NCI-H524 (cell line): ENCODE data around the gene CLEC11A.
"Not testable (repeated sequence)": the region's sequence is repeated elsewhere in the genome, so short reads cannot be mapped to it uniquely, and the experiment has no call there.

Source experiments
- DNase-seq, 2 experiments: peaks; one replicate each; lab custom pipeline; 2025; lab: John Stamatoyannopoulos, UW

CLEC11A gene

GRCh38 chr19:50723735-50724521 is 764 bp downstream of the CLEC11A start:
- DNase-seq: no peak

DNA sequence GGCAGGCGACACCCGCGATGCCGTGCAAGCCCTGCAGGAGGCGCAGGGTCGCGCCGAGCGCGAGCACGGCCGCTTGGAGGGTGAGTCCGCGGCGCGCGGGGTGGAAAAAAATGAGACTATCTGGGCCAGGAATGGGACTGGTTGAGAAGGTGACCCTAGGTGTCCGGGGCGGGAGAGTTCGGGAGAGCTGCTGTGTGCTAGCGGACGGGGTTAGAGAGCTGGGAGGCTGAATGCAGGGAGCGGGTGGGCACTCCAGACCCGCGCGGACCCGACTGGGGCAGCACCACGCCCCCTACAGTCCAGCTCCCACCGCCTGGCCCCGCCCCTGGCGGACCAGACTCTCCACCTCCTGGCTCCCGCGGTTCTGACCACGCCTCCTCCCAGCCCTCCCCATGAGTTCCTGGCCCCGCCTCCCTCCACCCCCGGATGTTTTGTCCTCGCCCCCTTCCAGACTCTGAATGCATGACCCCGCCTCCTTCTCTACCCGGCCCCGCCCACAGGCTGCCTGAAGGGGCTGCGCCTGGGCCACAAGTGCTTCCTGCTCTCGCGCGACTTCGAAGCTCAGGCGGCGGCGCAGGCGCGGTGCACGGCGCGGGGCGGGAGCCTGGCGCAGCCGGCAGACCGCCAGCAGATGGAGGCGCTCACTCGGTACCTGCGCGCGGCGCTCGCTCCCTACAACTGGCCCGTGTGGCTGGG is 1.5 kb downstream of the CLEC11A start:
- DNase-seq: peak; percentile 99

DNA sequence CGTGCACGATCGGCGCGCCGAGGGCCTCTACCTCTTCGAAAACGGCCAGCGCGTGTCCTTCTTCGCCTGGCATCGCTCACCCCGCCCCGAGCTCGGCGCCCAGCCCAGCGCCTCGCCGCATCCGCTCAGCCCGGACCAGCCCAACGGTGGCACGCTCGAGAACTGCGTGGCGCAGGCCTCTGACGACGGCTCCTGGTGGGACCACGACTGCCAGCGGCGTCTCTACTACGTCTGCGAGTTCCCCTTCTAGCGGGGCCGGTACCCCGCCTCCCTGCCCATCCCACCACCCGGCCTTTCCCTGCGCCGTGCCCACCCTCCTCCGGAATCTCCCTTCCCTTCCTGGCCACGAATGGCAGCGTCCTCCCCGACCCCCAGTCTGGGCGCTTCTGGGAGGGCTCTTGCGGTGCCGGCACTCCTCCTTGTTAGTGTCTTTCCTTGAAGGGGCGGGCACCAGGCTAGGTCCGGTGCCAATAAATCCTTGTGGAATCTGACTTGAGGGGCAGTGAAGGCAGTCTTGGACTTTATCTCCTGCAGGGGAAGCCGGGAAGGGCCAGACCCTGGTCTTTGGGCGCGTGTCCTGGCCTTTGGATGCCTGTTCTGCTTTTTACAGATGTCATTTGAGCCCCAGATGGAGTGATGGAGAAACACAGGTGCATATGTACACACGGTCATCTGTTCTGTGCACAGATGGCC is 2.2 kb downstream of the CLEC11A start:
- peak in 1 of 2 experiments; percentile 40 for DNase-seq

DNA sequence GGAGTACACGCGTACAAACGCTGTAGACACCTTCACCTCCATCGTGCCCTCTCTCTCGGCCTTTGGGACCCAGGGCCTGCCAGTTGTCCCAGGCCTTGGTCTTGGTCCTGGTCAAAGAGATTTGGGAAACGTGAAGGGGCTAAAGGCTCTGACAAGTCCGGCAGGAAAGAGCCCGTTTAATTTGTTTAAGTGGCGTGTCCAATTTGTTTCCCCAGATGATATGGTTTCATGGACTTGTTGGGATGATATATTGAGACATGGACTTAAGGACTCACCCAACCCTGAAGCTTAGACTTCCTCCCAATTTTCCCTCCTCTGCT is 2.7 kb downstream of the CLEC11A start:
- no peak for DNase-seq

GRCh38 chr19:50728084-50728737 is 5.0 kb downstream of the CLEC11A start:
- DNase-seq: peak; percentile 21 to 74

DNA sequence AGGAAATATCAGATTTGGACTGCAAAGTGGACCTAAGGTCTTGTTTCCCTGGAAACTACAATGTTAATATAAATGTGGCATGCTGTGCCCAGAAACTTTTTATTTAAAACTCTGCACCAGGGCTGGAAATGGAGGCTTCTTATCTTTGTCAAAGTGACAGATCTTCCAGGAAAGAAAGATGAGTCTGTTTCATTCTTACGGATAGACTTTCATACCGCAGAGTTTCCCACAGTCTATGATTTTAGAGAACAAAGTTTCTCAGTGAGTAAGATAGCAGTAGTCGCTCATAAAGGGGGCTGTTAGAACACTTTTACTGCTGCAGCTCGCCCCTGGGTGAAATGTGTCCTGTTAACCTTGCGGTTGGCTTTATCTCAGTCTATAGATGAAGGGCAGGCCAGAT is 6.7 kb downstream of the CLEC11A start:
- DNase-seq: no peak

- no peak for DNase-seq
Measured at GRCh38 chr19:50735869-50736268, 12.7 kb downstream of the CLEC11A start.

DNA sequence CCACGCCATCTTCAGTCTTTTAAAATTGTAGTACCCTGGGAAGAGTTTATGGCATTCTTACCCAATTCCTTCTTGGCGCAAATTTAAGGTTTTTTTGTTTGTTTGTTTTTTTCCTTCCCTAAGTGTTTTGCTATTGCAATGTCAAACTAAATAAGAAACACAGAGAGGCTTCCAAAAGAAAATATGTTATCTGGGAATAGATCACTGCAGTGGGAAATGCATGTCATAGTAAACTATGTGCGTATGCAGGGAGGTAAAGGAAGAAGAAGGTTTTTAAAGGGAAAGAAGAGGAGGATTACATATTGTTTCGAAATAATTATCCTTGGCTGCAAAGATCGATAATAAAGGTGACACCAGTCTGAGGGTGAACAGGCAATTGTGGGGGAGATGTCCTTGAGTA is 13.2 kb downstream of the CLEC11A start:
- no peak for DNase-seq

DNA sequence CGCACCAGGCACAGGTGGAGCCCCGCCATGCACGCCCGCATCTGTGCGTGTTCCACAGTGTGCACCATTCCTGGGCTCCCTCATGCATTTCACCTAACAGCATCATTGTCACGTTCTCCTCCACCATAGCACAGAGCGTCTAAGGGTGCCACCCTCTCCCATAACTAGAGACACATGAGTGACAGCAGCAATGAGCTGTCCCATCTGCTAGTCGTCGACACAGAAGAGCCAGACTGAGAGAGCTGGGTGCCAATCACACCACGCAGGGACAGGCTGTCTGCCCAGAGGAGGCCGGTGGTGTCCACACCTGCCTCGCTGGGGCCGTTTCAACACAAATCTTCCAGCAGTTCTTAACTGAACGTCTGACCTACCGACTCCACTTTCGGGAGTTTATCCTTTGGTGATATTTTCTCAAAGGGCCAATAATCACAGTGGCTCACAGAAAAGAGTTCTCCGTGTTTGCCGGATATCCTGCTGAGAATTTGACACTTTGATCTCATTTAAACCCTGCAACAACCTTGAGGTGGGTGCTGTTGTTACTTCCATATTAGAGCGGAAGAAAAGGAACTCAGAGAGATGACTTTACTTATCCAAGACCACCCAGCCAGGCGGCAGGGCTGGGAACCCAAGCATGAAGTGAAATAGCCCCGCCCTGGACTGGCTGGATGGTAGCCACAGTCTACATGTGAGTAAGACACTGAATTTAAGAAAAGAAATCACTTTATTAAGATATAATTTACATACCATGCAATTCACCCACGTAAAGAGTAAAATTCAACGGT is 16.2 kb downstream of the CLEC11A start:
- DNase-seq: no peak

GRCh38 chr19:50739914-50740426 is 16.8 kb downstream of the CLEC11A start:
- no peak for DNase-seq

DNA sequence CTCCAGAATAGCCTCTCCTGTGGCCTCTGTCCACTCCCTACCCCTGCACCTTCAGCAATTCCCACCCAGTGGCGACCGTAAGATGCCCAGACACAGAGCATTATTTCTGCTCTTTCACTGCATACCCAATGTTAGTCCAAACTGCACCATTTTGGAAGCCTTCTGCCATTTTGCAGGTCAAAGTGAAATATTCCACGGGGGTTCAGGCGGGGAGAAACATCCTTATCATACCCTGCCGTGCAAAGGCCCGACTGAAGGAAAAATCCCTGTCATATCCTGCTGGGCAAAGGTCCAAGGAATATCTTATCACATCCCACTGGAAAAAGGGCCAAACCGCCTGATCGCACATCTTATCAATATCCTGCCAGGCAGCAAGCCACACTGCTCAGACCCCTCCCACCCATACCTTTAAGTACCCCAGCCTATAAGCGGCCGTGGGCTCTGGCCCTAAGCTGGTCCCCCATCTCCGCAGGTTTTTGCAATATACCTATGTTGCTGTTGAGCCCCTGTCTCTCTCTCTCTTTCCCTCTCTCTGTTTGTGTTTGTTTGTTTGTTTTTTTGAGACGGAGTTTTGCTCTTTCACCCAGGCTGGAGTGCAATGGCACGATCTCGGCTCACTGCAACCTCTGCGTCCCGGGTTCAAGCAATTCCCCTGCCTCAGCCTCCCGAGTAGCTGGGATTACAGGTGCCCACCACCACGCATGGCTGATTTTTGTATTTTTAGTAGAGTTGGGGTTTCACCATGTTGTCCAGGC is 18.2 kb downstream of the CLEC11A start:
- DNase-seq: no peak

DNA sequence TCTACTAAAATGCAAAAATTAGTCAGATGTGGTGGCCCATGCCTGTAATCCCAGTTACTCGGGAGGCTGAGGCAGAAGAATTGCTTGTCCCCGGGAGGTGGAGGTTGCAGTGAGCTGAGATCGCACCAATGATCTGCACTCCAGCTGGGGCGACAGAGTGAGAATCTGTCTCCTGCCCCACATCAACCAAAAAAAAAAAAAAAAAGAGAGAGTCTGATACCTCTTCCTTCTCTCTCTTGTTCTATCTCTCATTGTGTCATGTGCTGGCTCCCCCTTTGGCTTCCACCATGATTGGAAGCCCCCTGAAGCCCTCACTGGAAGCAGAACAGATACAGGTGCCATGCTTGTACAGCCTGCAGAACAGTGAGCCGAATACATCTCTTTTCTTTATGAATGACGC is 20.4 kb downstream of the CLEC11A start:
- DNase-seq: no peak

DNA sequence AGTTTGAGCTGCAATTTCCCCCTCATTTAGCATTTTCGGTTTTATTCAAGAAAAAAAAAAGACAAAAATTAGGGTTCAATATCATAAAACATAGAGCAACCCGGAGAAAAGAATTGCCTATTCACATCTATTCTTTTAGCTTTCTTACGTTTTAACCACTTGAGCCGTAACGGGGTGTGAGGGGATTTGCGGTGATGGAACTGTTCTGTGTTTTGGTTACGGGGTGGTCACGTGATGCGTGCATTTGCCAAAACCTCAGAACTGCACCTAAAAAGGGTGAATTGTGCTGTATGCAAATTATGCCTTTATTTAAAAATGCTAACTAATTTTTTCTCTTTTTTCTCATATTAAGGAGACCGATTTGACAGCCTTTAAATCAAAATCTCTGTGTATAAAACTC is 22.1 kb downstream of the CLEC11A start:
- no peak for DNase-seq

GRCh38 chr19:50747141-50747540 is 24.0 kb downstream of the CLEC11A start:
- not testable (repeated sequence) for DNase-seq

DNA sequence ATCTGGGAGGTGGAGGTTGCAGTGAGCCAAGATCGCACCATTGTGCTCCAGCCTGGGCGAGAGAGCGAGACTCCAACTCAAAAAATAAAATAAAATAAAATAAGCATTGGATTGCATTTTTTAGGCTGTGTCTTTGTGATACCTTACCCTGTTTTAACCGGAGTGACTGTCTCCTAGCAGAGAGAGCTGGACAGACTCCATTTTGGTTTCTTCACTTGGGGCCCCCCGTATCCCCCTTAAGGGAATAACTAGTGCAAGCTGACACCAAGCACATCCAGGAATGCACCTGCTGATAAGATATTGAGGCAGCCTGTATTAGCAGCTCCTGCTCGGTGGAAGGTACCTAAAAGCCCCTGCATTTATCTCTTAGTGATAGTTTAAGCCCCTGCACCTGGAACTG is 26.3 kb downstream of the CLEC11A start:
- no peak for DNase-seq

- no peak for DNase-seq
Measured at GRCh38 chr19:50750010-50750409, 26.8 kb downstream of the CLEC11A start.

DNA sequence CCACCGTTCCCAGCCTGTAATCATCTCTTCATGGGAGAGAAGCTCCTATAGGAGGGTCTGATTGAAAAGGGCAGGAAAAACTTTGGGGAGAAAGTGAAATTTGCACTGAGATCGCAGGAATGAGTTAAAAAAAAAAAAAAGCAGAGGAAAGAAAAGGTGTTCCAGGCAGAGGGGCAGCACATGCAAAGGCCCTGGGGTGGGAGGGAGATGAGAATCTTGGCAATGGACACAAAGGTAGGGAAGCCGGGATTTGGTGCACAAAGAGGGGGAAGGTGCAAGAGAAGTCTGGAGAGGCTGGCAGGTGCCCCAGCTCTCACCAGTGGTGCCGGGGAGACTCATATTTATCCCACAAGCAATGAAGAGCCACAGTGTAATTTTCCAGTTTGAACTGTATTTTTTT is 30.7 kb downstream of the CLEC11A start:
- no peak for DNase-seq

DNA sequence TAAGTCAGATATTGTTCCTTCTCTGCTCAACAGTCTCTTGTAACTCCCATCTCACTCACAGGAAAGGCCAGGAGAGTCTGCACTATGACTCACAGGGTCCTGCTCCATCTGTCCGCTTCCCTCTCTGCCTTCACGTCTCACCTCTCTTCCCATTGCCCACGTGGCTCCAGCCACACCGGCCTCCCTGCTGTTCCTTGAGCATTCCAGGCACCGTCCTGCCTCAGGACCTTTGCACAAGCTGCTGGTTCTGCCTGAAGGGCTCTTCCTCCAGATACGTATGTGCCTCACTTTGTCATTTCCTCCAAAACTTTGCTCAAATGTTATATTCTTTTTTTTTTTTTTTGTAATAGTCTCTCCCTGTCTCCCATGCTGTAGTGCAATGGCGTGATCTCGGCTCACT is 33.1 kb downstream of the CLEC11A start:
- DNase-seq: not testable (repeated sequence)

DNA sequence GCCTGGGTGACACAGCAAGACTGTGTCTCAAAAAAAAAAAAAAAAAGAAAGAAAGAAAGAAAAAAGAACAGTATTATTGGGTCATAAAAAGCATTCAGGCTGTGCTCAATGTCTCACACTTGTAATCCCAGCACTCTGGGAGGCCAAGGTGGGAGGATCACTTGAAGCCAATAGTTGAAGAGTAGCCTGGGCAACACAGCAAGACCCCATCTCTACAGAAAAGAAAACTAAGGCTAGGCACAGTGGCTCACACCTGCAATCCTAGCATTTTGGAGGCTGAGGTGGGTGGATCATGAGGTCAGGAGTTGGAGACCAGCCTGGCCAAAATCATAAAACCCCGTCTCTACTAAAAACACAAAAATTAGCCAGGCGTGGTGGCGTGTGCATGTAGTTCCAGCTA is 34.5 kb downstream of the CLEC11A start:
- not testable (repeated sequence) for DNase-seq

- not testable (repeated sequence) for DNase-seq
Measured at GRCh38 chr19:50759076-50759475, 35.9 kb downstream of the CLEC11A start.

GRCh38 chr19:50759886-50760285 is 36.7 kb downstream of the CLEC11A start:
- DNase-seq: peak; percentile 13 to 16
